HG03432 (cell line): ENCODE measurements around the gene COL16A1.

Source experiments
- ATAC-seq: cut with Tn5 transposase; IDR thresholded peaks from one replicate; pipeline ENCODE4 v1.9.1; 2021; ENCODE audit warnings: mild to moderate bottlenecking, moderate library complexity; ENCODE audit not compliant: unreplicated experiment

Gene COL16A1

GRCh38 chr1:31609514-31610118 is 94.2 kb downstream of the COL16A1 start:
- ATAC-seq: no peak

DNA sequence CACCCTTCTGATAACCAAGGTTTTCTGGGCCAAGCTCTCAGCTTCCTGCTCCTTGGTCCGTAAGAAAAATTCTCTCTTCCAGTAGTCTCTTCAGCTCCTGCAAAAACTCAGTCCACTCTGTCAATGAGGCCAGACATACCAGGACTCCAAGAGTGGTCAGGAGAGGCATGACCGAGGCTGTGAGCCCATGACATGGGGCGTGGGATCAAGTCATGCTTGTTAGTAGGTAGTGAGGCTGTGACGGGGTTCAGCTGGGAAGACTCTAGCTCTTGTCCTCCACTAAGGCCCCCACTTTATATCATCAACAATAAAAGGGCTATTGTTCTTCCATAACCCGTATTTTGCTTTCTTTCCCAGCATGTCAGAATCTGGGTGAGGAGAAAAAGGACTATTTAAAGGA is 96.5 kb downstream of the COL16A1 start:
- no peak for ATAC-seq

- ATAC-seq: peak; percentile 92
Measured at GRCh38 chr1:31605908-31606427, 97.8 kb downstream of the COL16A1 start.
